ENCODE results near the gene ZMIZ1.
"Not testable (repeated sequence)": the region's sequence is repeated elsewhere in the genome, so short reads cannot be mapped to it uniquely, and the experiment has no call there.

The ZMIZ1 gene

GRCh38 chr10:79324032-79324695 lies 255.4 kb downstream of the ZMIZ1 start:
- no peak for DNase-seq (ENCODE audit: low read depth)

- no peak for DNase-seq (ENCODE audit: low read depth)
Measured at GRCh38 chr10:79326361-79327089, 257.8 kb downstream of the ZMIZ1 start.

- DNase-seq (ENCODE audit: low read depth) = no peak
Measured at GRCh38 chr10:79327090-79327457, 258.3 kb downstream of the ZMIZ1 start.

- no peak for DNase-seq (ENCODE audit: low read depth)
Measured at GRCh38 chr10:79328147-79328701, 259.5 kb downstream of the ZMIZ1 start.

GRCh38 chr10:79328737-79329504 lies 260.2 kb downstream of the ZMIZ1 start:
- no peak for DNase-seq (ENCODE audit: low read depth)

- no peak for DNase-seq (ENCODE audit: low read depth)
Measured at GRCh38 chr10:79329529-79329928, 260.8 kb downstream of the ZMIZ1 start.

- DNase-seq (ENCODE audit: low read depth) = no peak
Measured at GRCh38 chr10:79331226-79331625, 262.5 kb downstream of the ZMIZ1 start.

GRCh38 chr10:79331709-79332108 lies 262.9 kb downstream of the ZMIZ1 start:
- peak; percentile 37 for DNase-seq (ENCODE audit: low read depth)

- DNase-seq (ENCODE audit: low read depth) = not testable (repeated sequence)
Measured at GRCh38 chr10:79332610-79333315, 264.0 kb downstream of the ZMIZ1 start.

GRCh38 chr10:79333513-79333912 lies 264.7 kb downstream of the ZMIZ1 start:
- DNase-seq (ENCODE audit: low read depth) = peak; percentile 23

- no peak for DNase-seq (ENCODE audit: low read depth)
Measured at GRCh38 chr10:79334573-79334972, 265.8 kb downstream of the ZMIZ1 start.

GRCh38 chr10:79335094-79335469 lies 266.3 kb downstream of the ZMIZ1 start:
- DNase-seq (ENCODE audit: low read depth) = no peak

GRCh38 chr10:79335470-79336235 lies 266.9 kb downstream of the ZMIZ1 start:
- DNase-seq (ENCODE audit: low read depth) = no peak

GRCh38 chr10:79336276-79336675 lies 267.5 kb downstream of the ZMIZ1 start:
- DNase-seq (ENCODE audit: low read depth) = no peak

GRCh38 chr10:79336739-79337138 lies 268.0 kb downstream of the ZMIZ1 start:
- no peak for DNase-seq (ENCODE audit: low read depth)

GRCh38 chr10:79337783-79338469 lies 269.2 kb downstream of the ZMIZ1 start:
- not testable (repeated sequence) for DNase-seq (ENCODE audit: low read depth)

GRCh38 chr10:79339266-79339665 lies 270.5 kb downstream of the ZMIZ1 start:
- no peak for DNase-seq (ENCODE audit: low read depth)

GRCh38 chr10:79340646-79341244 lies 272.0 kb downstream of the ZMIZ1 start:
- no peak for DNase-seq (ENCODE audit: low read depth)

GRCh38 chr10:79342295-79342761 lies 273.6 kb downstream of the ZMIZ1 start:
- no peak for DNase-seq (ENCODE audit: low read depth)
